HEK293 (cell line): ENCODE results near the gene PITHD1.
A peak's percentile ranks its signal among the peaks of the same experiment; 100 is the strongest.
"Not testable (repeated sequence)": the region's sequence is repeated elsewhere in the genome, so short reads cannot be mapped to it uniquely, and the experiment has no call there.

Experiments used
- CTCF ChIA-PET: fragments of 350-600 bp; formaldehyde crosslinking; extraction: SDS; loops from one replicate; lab custom pipeline; 2021; ENCODE audit warnings: antibody characterized with exemption; lab: Yijun Ruan, JAX
- POLR2A ChIA-PET: fragments of 300-600 bp; formaldehyde crosslinking; extraction: SDS; loops from one replicate; lab custom pipeline; 2020; ENCODE audit warnings: antibody characterized with exemption, inconsistent platforms; lab: Yijun Ruan, JAX
- H3K27ac ChIP-seq: fragments of 200-500 bp; sonication (Bioruptor generic); 2 replicates; pipeline ENCODE4 v1.5.1; 2014; ENCODE audit warnings: low read depth, low read length, control low read depth, inconsistent platforms; ENCODE audit errors: extremely low read depth
- H3K36me3 ChIP-seq, 2 experiments: fragments of 200-500 bp in 1 of 2; sonication (Bioruptor generic) in 1 of 2; 1 replicate in 1 of 2; 2 replicates in 1 of 2; pipeline ENCODE4 v1.5.1; 2014 to 2017; ENCODE audit warnings: inconsistent platforms in 2 of 2, low read length in 2 of 2; ENCODE audit not compliant: control insufficient read depth in 2 of 2, insufficient read depth in 1 of 2
- H3K4me1 ChIP-seq: fragments of 200-500 bp; sonication (Bioruptor generic); 2 replicates; pipeline ENCODE4 v1.5.1; 2014; ENCODE audit warnings: mild to moderate bottlenecking, low read length, inconsistent platforms; ENCODE audit not compliant: control insufficient read depth, insufficient read depth
- H3K4me3 ChIP-seq: 2 replicates; pipeline ENCODE4 v1.5.1; 2011; ENCODE audit warnings: low read depth, mild to moderate bottlenecking, control low read depth, low read length, moderate library complexity
- H3K9me3 ChIP-seq: fragments of 200-500 bp; sonication (Bioruptor generic); 2 replicates; pipeline ENCODE4 v1.5.1; 2014; ENCODE audit warnings: low read depth, low read length, inconsistent platforms; ENCODE audit not compliant: control insufficient read depth, insufficient read depth
- CTCF ChIP-seq: fragments of 450-650 bp; formaldehyde crosslinking; IDR thresholded peaks from 2 replicates; pipeline ENCODE4 v1.5.1; 2016; ENCODE audit warnings: missing biosample characterization, missing genetic modification characterization
- HOXD13 ChIP-seq: sonication (generic); formaldehyde crosslinking; IDR thresholded peaks from 2 replicates; pipeline ENCODE4 v1.8.0; 2022; ENCODE audit warnings: missing genetic modification reagents, borderline replicate concordance
- TCF7L2 ChIP-seq: IDR thresholded peaks from 2 replicates; pipeline ENCODE4 v1.6.1; 2011; ENCODE audit warnings: low read depth, mild to moderate bottlenecking, inconsistent platforms, low read length, moderate library complexity, borderline replicate concordance
- ZBTB10 ChIP-seq: fragments of 450-650 bp; formaldehyde crosslinking; IDR thresholded peaks from 2 replicates; pipeline ENCODE4 v1.5.1; 2016; ENCODE audit warnings: missing biosample characterization, missing genetic modification characterization
- ZNF121 ChIP-seq: fragments of 450-650 bp; formaldehyde crosslinking; IDR thresholded peaks from 2 replicates; pipeline ENCODE4 v1.5.1; 2016; ENCODE audit warnings: missing biosample characterization, missing genetic modification characterization
- ZNF211 ChIP-seq: fragments of 450-650 bp; formaldehyde crosslinking; IDR thresholded peaks from 2 replicates; pipeline ENCODE4 v1.5.1; 2016; ENCODE audit warnings: low read depth, missing biosample characterization, missing genetic modification characterization
- ZNF341 ChIP-seq: fragments of 450-650 bp; formaldehyde crosslinking; IDR thresholded peaks from 2 replicates; pipeline ENCODE4; 2016; ENCODE audit warnings: low read depth, missing biosample characterization, missing genetic modification characterization
- ZNF768 ChIP-seq: fragments of 450-650 bp; formaldehyde crosslinking; IDR thresholded peaks from 2 replicates; pipeline ENCODE4 v1.5.1; 2018; ENCODE audit warnings: missing biosample characterization, mild to moderate bottlenecking, missing genetic modification characterization
- ZNF791 ChIP-seq: fragments of 450-650 bp; formaldehyde crosslinking; IDR thresholded peaks from 2 replicates; pipeline ENCODE4 v1.5.1; 2016; ENCODE audit warnings: missing biosample characterization, missing genetic modification characterization

The PITHD1 gene

GRCh38 chr1:23732363-23733224 lies 45.6 kb upstream of the PITHD1 start:
- ChIA-PET CTCF (no interaction called here), POLR2A (interaction anchor here (1.1 to 1.2 kb wide), 2 partner anchors 11 to 14 kb away, joined by 3 to 6 read pairs; partner anchors contain the start of gene ELOA)
- Histone ChIP-seq H3K9me3 (no peaks in the 10 kb centered on the region), H3K36me3 (no peaks in the 10 kb centered on the region; a peak in 1 of 3 replicates), H3K4me3 (no peak overlapping the region), H3K4me1 (no peaks in the 10 kb centered on the region), H3K27ac (no peak overlapping the region)
- no peak for TF ChIP-seq ZNF768 (tag by site-specific recombination)
- TF ChIP-seq, all 188 proteins: peak for 0

GRCh38 chr1:23733281-23733680 lies 44.9 kb upstream of the PITHD1 start:
- not testable (repeated sequence) for H3K36me3 ChIP-seq, H3K4me3 ChIP-seq, H3K27ac ChIP-seq, H3K4me1 ChIP-seq, H3K9me3 ChIP-seq
- CTCF ChIA-PET = interaction anchor here (0.6 kb wide), 1 partner anchor 239 kb away, joined by 3 read pairs; no protein-coding TSS in a partner anchor
- POLR2A ChIA-PET = interaction anchor here (1.1 kb wide), 1 partner anchor 10 kb away, joined by 3 read pairs; the partner anchor contains the start of gene ELOA

GRCh38 chr1:23736437-23737134 lies 41.6 kb upstream of the PITHD1 start:
- H3K36me3 ChIP-seq = no peaks in the 10 kb centered on the region; a peak in 1 of 3 replicates
- TF ChIP-seq ZNF121 (tag by site-specific recombination) (peak; percentile 77; the same call in 1 of the 2 replicates), TCF7L2 (no peak)
- H3K9me3 ChIP-seq = no peaks in the 10 kb centered on the region
- no peak overlapping the region for H3K27ac ChIP-seq
- H3K4me1 ChIP-seq = no peaks in the 10 kb centered on the region
- no peak overlapping the region for H3K4me3 ChIP-seq
- POLR2A ChIA-PET = interaction anchor here (0.9 kb wide), 1 partner anchor 45 kb away, joined by 4 read pairs; the partner anchor contains the start of gene RPL11
- CTCF ChIA-PET = interaction anchor here (0.7 to 1.4 kb wide), 4 partner anchors 15 to 240 kb away, joined by 3 to 6 read pairs (median 4); partner anchors contain the start of gene RPL11

- Histone ChIP-seq H3K4me1 (peaks cover 5% of the 10 kb centered on the region), H3K27ac (no peak overlapping the region), H3K4me3 (no peak overlapping the region), H3K36me3 (peaks cover 0 to 10% of the 10 kb centered on the region in 2 experiments; a peak in 2 of 3 replicates), H3K9me3 (no peaks in the 10 kb centered on the region)
- no peak for TF ChIP-seq CTCF (tag by site-specific recombination)
- TF ChIP-seq ZNF341 (tag by site-specific recombination) = no peak
- TF ChIP-seq ZBTB10 (tag by site-specific recombination) = no peak
- TF ChIP-seq ZNF791 = peak; percentile 86; the same call in 1 of the 2 replicates
- no peak for TF ChIP-seq HOXD13 (CRISPR knock-in tag)
- no peak for TF ChIP-seq ZNF211 (tag by site-specific recombination)
- ChIA-PET POLR2A (no interaction called here), CTCF (no interaction called here)
These were observed 36.6 kb upstream of the PITHD1 start for GRCh38 chr1:23741609-23742008.
